Astrocyte (in vitro differentiated cells and primary cell): ENCODE measurements around the gene RILPL1. TPM values are rescaled to one million over a fixed set of nuclear protein-coding genes. Genes with fewer than 3 reads are reported as not detected.
A peak's percentile ranks its signal among the peaks of the same experiment; 100 is the strongest.

Experiments
- DNase-seq: peaks from one replicate; pipeline ENCODE4 v3.0.0-alpha.2; 2010; ENCODE audit warnings: low read depth
- FAIRE-seq: peaks from 2 replicates; lab custom pipeline; 2011; peaks lifted over from hg19 to GRCh38; lab: Jason Lieb, UNC
- H2AFZ ChIP-seq: 2 replicates; pipeline ENCODE4 v1.6.0; 2012; ENCODE audit warnings: low read depth, low read length, inconsistent platforms
- H3K27ac ChIP-seq: 2 replicates; pipeline ENCODE4 v1.5.1; 2011; ENCODE audit warnings: low read depth, low read length, inconsistent platforms
- H3K27me3 ChIP-seq: 2 replicates; pipeline ENCODE4 v1.6.0; 2011; ENCODE audit warnings: low read length, inconsistent platforms; ENCODE audit not compliant: insufficient read depth
- H3K36me3 ChIP-seq: 2 replicates; pipeline ENCODE4 v1.5.1; 2011; ENCODE audit warnings: low read length, inconsistent platforms; ENCODE audit not compliant: insufficient read depth
- H3K4me1 ChIP-seq: 2 replicates; pipeline ENCODE4 v1.5.1; 2011; ENCODE audit warnings: low read length, inconsistent platforms; ENCODE audit not compliant: insufficient read depth
- H3K4me2 ChIP-seq: 2 replicates; pipeline ENCODE4 v1.6.0; 2012; ENCODE audit warnings: low read length, inconsistent platforms
- H3K4me3 ChIP-seq: 2 replicates; pipeline ENCODE4 v1.5.1; 2011; ENCODE audit warnings: low read depth, mild to moderate bottlenecking, low read length, inconsistent platforms; ENCODE audit not compliant: insufficient read depth
- H3K79me2 ChIP-seq: 2 replicates; pipeline ENCODE4 v1.6.0; 2012; ENCODE audit warnings: mild to moderate bottlenecking, low read length, inconsistent platforms; ENCODE audit not compliant: insufficient read depth
- H3K9ac ChIP-seq: 2 replicates; pipeline ENCODE4 v1.6.0; 2012; ENCODE audit warnings: mild to moderate bottlenecking, low read length, inconsistent platforms
- H3K9me3 ChIP-seq: 2 replicates; pipeline ENCODE4 v1.5.1; 2012; ENCODE audit warnings: low read depth, mild to moderate bottlenecking, low read length, inconsistent platforms; ENCODE audit not compliant: insufficient read depth
- H4K20me1 ChIP-seq: 2 replicates; pipeline ENCODE4 v1.6.0; 2012; ENCODE audit warnings: low read length, inconsistent platforms; ENCODE audit not compliant: insufficient read depth
- H3K27ac Mint-ChIP-seq: one replicate; pipeline ENCODE4 v1.8.0; 2021; ENCODE audit warnings: mild to moderate bottlenecking, mixed read lengths; ENCODE audit not compliant: unreplicated experiment
- H3K27me3 Mint-ChIP-seq: one replicate; pipeline ENCODE4 v1.8.0; 2021; ENCODE audit warnings: low read depth, mixed read lengths; ENCODE audit not compliant: unreplicated experiment
- H3K36me3 Mint-ChIP-seq: one replicate; pipeline ENCODE4 v1.8.0; 2021; ENCODE audit warnings: low read depth, mixed read lengths; ENCODE audit not compliant: unreplicated experiment
- H3K4me1 Mint-ChIP-seq: one replicate; pipeline ENCODE4 v1.8.0; 2021; ENCODE audit warnings: low read depth, mixed read lengths; ENCODE audit not compliant: unreplicated experiment
- H3K4me3 Mint-ChIP-seq: one replicate; pipeline ENCODE4 v1.8.0; 2021; ENCODE audit warnings: mild to moderate bottlenecking, moderate library complexity, mixed read lengths; ENCODE audit not compliant: unreplicated experiment
- H3K9me3 Mint-ChIP-seq: one replicate; pipeline ENCODE4 v1.8.0; 2021; ENCODE audit warnings: mild to moderate bottlenecking, mixed read lengths; ENCODE audit not compliant: unreplicated experiment
- EZH2 ChIP-seq: IDR thresholded peaks from 2 replicates; pipeline ENCODE4 v1.6.1; 2012; ENCODE audit warnings: mild to moderate bottlenecking, low read length, inconsistent platforms; ENCODE audit not compliant: insufficient read depth
- total RNA-seq: library from RNA; stranded (reverse); gene quantifications from 2 replicates; pipeline ENCODE4 v1.2.1, GENCODE V29; 2021
- TF ChIP-seq, protein P1 (sequence below): IDR thresholded peaks from 2 replicates; pipeline ENCODE4 v1.5.1; 2011; ENCODE audit warnings: low read depth, mild to moderate bottlenecking, inconsistent platforms, low read length, moderate library complexity; ENCODE audit not compliant: insufficient read depth

RILPL1 gene
- total RNA-seq, 1 donor from 2014 or later, result 23.0 TPM

- Histone ChIP-seq H3K9ac (no peak overlapping the region), H3K4me2 (no peak overlapping the region), H3K79me2 (no peaks in the 10 kb centered on the region), H3K36me3 (peaks cover 18% of the 10 kb centered on the region), H4K20me1 (peaks cover 10% of the 10 kb centered on the region), H3K4me1 (peaks cover 13% of the 10 kb centered on the region), H3K4me3 (no peak overlapping the region), H2AFZ (no peak overlapping the region), H3K27ac (no peak overlapping the region), H3K27me3 (no peaks in the 10 kb centered on the region), H3K9me3 (no peaks in the 10 kb centered on the region)
- TF ChIP-seq EZH2, result no peak
- TF ChIP-seq, protein P1, sequence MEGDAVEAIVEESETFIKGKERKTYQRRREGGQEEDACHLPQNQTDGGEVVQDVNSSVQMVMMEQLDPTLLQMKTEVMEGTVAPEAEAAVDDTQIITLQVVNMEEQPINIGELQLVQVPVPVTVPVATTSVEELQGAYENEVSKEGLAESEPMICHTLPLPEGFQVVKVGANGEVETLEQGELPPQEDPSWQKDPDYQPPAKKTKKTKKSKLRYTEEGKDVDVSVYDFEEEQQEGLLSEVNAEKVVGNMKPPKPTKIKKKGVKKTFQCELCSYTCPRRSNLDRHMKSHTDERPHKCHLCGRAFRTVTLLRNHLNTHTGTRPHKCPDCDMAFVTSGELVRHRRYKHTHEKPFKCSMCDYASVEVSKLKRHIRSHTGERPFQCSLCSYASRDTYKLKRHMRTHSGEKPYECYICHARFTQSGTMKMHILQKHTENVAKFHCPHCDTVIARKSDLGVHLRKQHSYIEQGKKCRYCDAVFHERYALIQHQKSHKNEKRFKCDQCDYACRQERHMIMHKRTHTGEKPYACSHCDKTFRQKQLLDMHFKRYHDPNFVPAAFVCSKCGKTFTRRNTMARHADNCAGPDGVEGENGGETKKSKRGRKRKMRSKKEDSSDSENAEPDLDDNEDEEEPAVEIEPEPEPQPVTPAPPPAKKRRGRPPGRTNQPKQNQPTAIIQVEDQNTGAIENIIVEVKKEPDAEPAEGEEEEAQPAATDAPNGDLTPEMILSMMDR, result no peak
- peak overlapping the region; percentile 13 for H3K27ac Mint-ChIP-seq
- DNase-seq (no peak), FAIRE-seq (no peak)
- H3K4me3 Mint-ChIP-seq, result no peak overlapping the region
- H3K9me3 Mint-ChIP-seq, result no peaks in the 10 kb centered on the region
- peaks cover 13% of the 10 kb centered on the region for H3K4me1 Mint-ChIP-seq
- H3K27me3 Mint-ChIP-seq, result no peaks in the 10 kb centered on the region
- peaks cover 18% of the 10 kb centered on the region for H3K36me3 Mint-ChIP-seq
Observed at GRCh38 chr12:123475246-123475703, 58.2 kb downstream of the RILPL1 start.

DNA sequence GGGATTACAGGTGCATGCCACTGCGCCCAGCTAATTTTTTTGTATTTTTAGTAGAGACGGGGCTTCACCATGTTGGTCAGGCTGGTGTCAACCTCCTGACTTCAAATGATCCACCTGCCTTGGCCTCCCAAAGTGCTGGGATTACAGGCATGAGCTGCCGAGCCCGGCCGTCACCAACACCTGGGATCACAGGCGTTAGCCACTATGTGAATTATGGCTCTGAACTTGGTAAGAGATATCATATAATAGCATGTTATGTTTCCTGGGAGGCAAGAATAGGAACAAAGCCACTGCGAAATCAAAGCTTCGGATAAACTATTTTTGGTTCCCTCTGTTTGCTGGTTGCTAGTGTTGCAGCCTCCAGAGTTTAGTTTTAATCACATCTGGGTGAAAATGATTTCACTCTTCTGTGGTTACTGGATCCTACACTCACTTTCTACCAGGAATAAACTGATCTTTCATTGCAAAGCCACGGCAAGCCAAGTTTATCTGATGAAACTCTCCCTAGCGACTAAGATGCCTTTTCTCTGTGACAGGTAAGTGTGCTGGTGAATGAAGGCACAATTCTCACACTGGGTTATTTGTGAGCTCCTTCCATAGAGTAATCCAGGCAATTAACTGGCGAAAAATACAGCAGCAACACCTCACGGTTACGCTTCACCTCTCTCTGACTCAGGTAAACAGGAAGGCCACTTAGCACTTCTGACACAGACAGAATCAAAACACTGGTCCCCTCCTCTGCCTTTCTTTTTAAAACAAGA, 58.9 kb downstream of the RILPL1 start:
- Histone ChIP-seq H3K27ac (no peak overlapping the region), H3K9me3 (no peaks in the 10 kb centered on the region), H4K20me1 (peaks cover 13% of the 10 kb centered on the region), H3K4me3 (no peak overlapping the region), H3K36me3 (peaks cover 18% of the 10 kb centered on the region), H2AFZ (no peak overlapping the region), H3K27me3 (no peaks in the 10 kb centered on the region), H3K9ac (no peak overlapping the region), H3K79me2 (peaks cover 4% of the 10 kb centered on the region), H3K4me2 (no peak overlapping the region), H3K4me1 (peaks cover 13% of the 10 kb centered on the region)
- Mint-ChIP-seq H3K4me3 (no peak overlapping the region), H3K9me3 (no peaks in the 10 kb centered on the region), H3K27me3 (no peaks in the 10 kb centered on the region), H3K36me3 (peaks cover 18% of the 10 kb centered on the region), H3K27ac (peak overlapping the region; percentile 13), H3K4me1 (peaks cover 11% of the 10 kb centered on the region)
- TF ChIP-seq, protein P1, result no peak
- no peak for TF ChIP-seq EZH2
- DNase-seq (no peak), FAIRE-seq (no peak)

GRCh38 chr12:123472438-123472849, 61.1 kb downstream of the RILPL1 start:
- Mint-ChIP-seq H3K36me3 (peaks cover 16% of the 10 kb centered on the region), H3K4me3 (no peak overlapping the region), H3K9me3 (no peaks in the 10 kb centered on the region), H3K4me1 (peaks cover 1% of the 10 kb centered on the region), H3K27me3 (no peaks in the 10 kb centered on the region), H3K27ac (no peak overlapping the region)
- Histone ChIP-seq H3K4me1 (no peaks in the 10 kb centered on the region), H3K9me3 (no peaks in the 10 kb centered on the region), H3K9ac (no peak overlapping the region), H3K4me3 (no peak overlapping the region), H3K27ac (no peak overlapping the region), H3K4me2 (no peak overlapping the region), H3K36me3 (peaks cover 23% of the 10 kb centered on the region), H2AFZ (no peak overlapping the region), H3K27me3 (no peaks in the 10 kb centered on the region), H3K79me2 (peaks cover 12% of the 10 kb centered on the region), H4K20me1 (peaks cover 17% of the 10 kb centered on the region)
- no peak for TF ChIP-seq EZH2
- TF ChIP-seq, protein P1, result no peak
- FAIRE-seq, result no peak
- DNase-seq, result no peak
